ENCODE results near the gene VSIG1. TPM values are rescaled to one million over a fixed set of nuclear protein-coding genes. Genes with fewer than 3 reads are reported as not detected.

Gene VSIG1
- polyA plus RNA-seq, 1 donor from 2014 or later: not detected

DNA sequence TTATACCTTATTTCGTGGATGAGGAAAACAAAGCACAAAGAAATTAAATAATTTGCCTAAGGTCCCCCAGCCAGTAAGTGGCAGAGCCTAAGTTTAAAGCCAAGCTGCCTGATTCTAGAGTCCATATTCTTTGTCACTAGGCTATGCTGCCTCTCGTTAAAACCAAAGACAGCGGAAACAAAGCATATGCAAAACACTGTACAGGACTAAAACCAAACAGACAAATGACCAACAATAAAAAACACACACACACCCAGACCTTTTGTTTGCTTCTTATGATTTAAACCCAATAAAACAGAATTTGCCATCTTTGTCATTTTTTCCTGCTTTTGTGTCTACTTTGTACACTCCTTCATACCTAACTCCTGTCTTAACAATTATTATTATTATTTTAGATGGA, 10.1 kb upstream of the VSIG1 start:
- Histone ChIP-seq H3K36me3 (ENCODE audit: insufficient read depth, low read length) (no peaks in the 10 kb centered on the region), H3K27me3 (ENCODE audit: insufficient read depth, low read depth, low read length) (no peaks in the 10 kb centered on the region), H3K27ac (ENCODE audit: low read length) (no peak overlapping the region), H3K9me3 (ENCODE audit: low read length) (no peaks in the 10 kb centered on the region), H3K79me2 (replicated peaks; ENCODE audit: insufficient read depth, low read length) (no peaks in the 10 kb centered on the region), H3K4me2 (ENCODE audit: low read length) (no peak overlapping the region), H3K9ac (ENCODE audit: low read length) (no peak overlapping the region), H3K9me2 (ENCODE audit: insufficient read depth, low read length) (no peaks in the 10 kb centered on the region), H3K4me3 (ENCODE audit: low read length) (no peak overlapping the region), H4K20me1 (ENCODE audit: insufficient read depth) (no peaks in the 10 kb centered on the region), H2AFZ (ENCODE audit: low read depth, low read length) (no peak overlapping the region), H3F3A (ENCODE audit: insufficient read depth, low read length, poor library complexity, severe bottlenecking) (no peaks in the 10 kb centered on the region)
- TF ChIP-seq, protein P1, sequence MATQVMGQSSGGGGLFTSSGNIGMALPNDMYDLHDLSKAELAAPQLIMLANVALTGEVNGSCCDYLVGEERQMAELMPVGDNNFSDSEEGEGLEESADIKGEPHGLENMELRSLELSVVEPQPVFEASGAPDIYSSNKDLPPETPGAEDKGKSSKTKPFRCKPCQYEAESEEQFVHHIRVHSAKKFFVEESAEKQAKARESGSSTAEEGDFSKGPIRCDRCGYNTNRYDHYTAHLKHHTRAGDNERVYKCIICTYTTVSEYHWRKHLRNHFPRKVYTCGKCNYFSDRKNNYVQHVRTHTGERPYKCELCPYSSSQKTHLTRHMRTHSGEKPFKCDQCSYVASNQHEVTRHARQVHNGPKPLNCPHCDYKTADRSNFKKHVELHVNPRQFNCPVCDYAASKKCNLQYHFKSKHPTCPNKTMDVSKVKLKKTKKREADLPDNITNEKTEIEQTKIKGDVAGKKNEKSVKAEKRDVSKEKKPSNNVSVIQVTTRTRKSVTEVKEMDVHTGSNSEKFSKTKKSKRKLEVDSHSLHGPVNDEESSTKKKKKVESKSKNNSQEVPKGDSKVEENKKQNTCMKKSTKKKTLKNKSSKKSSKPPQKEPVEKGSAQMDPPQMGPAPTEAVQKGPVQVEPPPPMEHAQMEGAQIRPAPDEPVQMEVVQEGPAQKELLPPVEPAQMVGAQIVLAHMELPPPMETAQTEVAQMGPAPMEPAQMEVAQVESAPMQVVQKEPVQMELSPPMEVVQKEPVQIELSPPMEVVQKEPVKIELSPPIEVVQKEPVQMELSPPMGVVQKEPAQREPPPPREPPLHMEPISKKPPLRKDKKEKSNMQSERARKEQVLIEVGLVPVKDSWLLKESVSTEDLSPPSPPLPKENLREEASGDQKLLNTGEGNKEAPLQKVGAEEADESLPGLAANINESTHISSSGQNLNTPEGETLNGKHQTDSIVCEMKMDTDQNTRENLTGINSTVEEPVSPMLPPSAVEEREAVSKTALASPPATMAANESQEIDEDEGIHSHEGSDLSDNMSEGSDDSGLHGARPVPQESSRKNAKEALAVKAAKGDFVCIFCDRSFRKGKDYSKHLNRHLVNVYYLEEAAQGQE (IDR thresholded peaks at IDR 0.05; ENCODE audit: borderline replicate concordance): no peak
- TF ChIP-seq, protein P2, sequence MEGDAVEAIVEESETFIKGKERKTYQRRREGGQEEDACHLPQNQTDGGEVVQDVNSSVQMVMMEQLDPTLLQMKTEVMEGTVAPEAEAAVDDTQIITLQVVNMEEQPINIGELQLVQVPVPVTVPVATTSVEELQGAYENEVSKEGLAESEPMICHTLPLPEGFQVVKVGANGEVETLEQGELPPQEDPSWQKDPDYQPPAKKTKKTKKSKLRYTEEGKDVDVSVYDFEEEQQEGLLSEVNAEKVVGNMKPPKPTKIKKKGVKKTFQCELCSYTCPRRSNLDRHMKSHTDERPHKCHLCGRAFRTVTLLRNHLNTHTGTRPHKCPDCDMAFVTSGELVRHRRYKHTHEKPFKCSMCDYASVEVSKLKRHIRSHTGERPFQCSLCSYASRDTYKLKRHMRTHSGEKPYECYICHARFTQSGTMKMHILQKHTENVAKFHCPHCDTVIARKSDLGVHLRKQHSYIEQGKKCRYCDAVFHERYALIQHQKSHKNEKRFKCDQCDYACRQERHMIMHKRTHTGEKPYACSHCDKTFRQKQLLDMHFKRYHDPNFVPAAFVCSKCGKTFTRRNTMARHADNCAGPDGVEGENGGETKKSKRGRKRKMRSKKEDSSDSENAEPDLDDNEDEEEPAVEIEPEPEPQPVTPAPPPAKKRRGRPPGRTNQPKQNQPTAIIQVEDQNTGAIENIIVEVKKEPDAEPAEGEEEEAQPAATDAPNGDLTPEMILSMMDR (IDR thresholded peaks at IDR 0.05; ENCODE audit: poor library complexity, severe bottlenecking): no peak
- no peak for TF ChIP-seq MXI1 (conservative IDR thresholded peaks at IDR 0.05; ENCODE audit: poor library complexity, severe bottlenecking)
- no peak for TF ChIP-seq EP300 (conservative IDR thresholded peaks at IDR 0.05; ENCODE audit: poor library complexity, severe bottlenecking)
- TF ChIP-seq POLR2AphosphoS5 (IDR thresholded peaks at IDR 0.05): no peak

GRCh38 chrX:108036298-108036973, 8.4 kb upstream of the VSIG1 start:
- TF ChIP-seq, protein P1 (IDR thresholded peaks at IDR 0.05; ENCODE audit: borderline replicate concordance): no peak
- TF ChIP-seq TAF1 (IDR thresholded peaks at IDR 0.05; ENCODE audit: low read depth) (no peak), POLR2AphosphoS5 (IDR thresholded peaks at IDR 0.05) (no peak), RAD21 (conservative IDR thresholded peaks at IDR 0.05) (no peak), EP300 (conservative IDR thresholded peaks at IDR 0.05; ENCODE audit: poor library complexity, severe bottlenecking) (no peak), MXI1 (conservative IDR thresholded peaks at IDR 0.05; ENCODE audit: poor library complexity, severe bottlenecking) (no peak), EZH2 (IDR thresholded peaks at IDR 0.05; ENCODE audit: borderline replicate concordance, insufficient read depth, low read length, poor library complexity, severe bottlenecking) (no peak), SMC3 (conservative IDR thresholded peaks at IDR 0.05; ENCODE audit: poor library complexity) (no peak)
- TF ChIP-seq, protein P2 (IDR thresholded peaks at IDR 0.05; ENCODE audit: poor library complexity, severe bottlenecking): no peak
- Histone ChIP-seq H3K9me3 (ENCODE audit: low read length) (no peaks in the 10 kb centered on the region), H2AFZ (ENCODE audit: low read depth, low read length) (no peak overlapping the region), H3K36me3 (ENCODE audit: insufficient read depth, low read length) (no peaks in the 10 kb centered on the region), H3F3A (ENCODE audit: insufficient read depth, low read length, poor library complexity, severe bottlenecking) (no peaks in the 10 kb centered on the region), H3K4me2 (ENCODE audit: low read length) (no peak overlapping the region), H3K4me3 (ENCODE audit: low read length) (no peak overlapping the region), H3K9me2 (ENCODE audit: insufficient read depth, low read length) (no peaks in the 10 kb centered on the region), H3K79me2 (replicated peaks; ENCODE audit: insufficient read depth, low read length) (no peaks in the 10 kb centered on the region), H4K20me1 (ENCODE audit: insufficient read depth) (no peaks in the 10 kb centered on the region), H3K27ac (ENCODE audit: low read length) (no peak overlapping the region), H3K9ac (ENCODE audit: low read length) (no peak overlapping the region), H3K27me3 (ENCODE audit: insufficient read depth, low read depth, low read length) (no peaks in the 10 kb centered on the region)

Measured in neural cell (in vitro differentiated cells).